HG02610 (cell line): ENCODE results near the gene KRTAP16-1.
"Not testable (repeated sequence)": the region's sequence is repeated elsewhere in the genome, so short reads cannot be mapped to it uniquely, and the experiment has no call there.

Experiments
- ATAC-seq: cut with Tn5 transposase; IDR thresholded peaks from one replicate; pipeline ENCODE4 v1.9.1; 2021; ENCODE audit warnings: mild to moderate bottlenecking, moderate library complexity; ENCODE audit not compliant: unreplicated experiment

The KRTAP16-1 gene

DNA sequence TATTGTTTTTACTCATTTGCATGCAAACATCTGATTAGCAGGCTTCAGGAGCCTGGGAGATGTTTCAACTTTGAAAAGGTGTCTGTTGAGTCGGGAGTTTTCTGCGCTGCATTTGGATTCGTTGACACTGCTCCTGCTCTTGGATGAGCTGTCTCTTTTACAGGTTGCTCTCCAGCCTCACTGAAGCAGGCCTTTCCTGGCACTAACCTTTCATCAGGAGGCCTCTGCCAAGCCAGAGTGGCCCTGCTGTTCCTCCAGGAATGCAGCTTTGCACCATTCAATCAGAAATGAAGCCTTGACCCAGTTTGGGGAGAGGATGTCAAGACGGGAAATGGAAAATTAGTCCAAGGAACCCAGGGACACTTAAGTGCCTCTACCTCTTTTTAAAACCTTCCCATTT lies 6.1 kb downstream of the KRTAP16-1 start:
- ATAC-seq: no peak

- no peak for ATAC-seq
Observed at GRCh38 chr17:41301916-41302901, 6.9 kb downstream of the KRTAP16-1 start, which contains the start of gene KRTAP29-1. Gene KRTAP29-1, minus strand, starts transcription at chr17:41302851. Its CDS starts 0 bp downstream, at chr17:41302851.

DNA sequence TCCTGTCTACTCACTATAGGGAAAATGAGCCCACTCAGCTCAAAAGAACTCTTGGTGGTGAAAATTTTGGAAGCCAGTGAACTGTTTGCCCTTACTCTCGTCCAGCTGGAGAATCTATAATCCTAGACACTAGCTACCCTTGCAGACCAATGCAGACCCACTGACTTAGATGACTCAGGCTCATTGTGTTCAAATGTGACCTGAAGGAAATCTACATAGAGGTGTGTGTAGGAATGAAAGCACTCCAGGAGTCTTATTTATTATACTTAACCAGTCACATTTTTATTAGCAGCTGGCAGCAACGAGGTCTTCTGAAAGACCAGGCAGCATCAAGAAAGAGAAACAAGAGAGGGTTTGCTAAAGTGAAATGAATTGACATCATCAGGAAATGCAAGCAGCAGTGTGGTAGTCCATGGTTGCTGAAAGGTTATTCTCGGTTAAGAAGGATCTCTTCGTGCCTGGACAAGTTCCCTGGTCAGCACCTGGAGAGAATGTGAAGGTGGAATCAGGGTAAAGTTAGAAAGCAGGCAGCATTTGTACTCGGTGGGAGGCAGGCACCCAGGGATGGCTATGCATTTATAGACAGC lies 7.8 kb downstream of the KRTAP16-1 start:
- ATAC-seq: no peak

DNA sequence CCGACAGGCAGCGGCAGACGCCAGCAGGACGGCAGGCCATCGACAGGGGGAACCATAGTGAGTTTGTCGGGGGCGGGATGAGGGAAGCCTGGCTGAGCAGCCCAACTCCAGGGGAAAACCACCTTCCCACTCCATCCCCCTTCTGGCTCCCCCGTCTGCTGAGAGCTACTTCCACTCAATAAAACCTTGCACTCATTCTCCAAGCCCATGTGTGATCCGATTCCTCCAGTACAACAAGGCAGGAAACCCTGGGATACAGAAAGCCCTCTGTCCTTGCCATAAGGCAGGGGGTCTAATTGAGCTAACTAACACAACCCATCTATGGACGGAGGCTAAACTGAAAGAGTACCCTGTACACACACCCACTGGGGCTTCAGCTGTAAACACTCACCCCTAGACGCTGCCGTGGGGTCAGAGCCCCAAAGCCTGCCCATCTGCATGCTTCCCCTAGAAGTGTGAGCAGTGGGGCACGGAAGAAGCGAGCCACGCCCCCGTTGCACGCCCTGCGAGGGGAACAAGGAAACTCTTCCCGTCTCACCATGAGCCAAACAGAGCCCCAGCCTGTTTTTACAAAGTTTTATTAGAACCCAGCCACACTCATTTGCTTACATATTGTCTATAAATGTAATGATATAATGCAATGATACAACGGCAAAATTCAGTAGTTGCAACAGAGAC lies 10.5 kb downstream of the KRTAP16-1 start:
- no peak for ATAC-seq

- ATAC-seq: no peak
Observed at GRCh38 chr17:41296846-41297245, 12.3 kb downstream of the KRTAP16-1 start.

DNA sequence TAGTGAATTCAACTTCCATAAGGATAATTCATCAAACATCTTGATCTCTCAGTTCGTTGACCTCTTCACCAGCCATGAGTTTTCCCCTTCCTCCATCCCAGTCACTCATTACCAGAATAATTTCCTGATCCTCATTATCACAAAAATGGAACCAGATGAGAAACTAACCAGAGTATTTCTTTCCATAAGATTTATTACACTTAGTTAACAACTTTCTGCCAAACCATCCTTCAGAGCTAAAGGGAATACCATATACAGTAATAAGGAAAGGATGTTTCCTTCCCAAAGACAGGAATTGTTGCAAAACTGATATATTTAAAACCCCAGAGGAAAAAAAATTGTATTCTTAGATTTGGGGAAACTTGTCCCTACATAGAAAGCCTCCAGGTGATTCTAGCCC lies 15.1 kb downstream of the KRTAP16-1 start:
- no peak for ATAC-seq

DNA sequence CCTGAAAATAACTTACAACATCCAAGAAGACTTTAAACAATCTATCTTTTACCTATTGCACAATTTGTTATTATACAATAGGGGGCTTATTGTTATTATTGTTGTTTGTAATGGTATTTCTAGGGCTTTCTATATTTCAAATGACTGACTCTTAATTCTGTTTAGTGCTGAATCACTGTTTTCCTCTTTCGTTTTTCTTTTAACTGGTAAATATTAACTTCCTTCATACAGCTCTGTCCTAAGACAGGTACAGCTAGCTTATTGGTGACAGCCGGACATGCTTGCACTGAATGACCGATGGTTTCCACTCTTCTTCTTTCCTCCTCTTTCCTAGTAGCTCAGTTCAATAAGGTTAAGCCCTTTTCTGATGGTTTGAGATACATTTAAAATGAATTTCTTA lies 22.1 kb downstream of the KRTAP16-1 start:
- ATAC-seq: no peak

GRCh38 chr17:41284546-41284945 lies 24.6 kb downstream of the KRTAP16-1 start:
- no peak for ATAC-seq

DNA sequence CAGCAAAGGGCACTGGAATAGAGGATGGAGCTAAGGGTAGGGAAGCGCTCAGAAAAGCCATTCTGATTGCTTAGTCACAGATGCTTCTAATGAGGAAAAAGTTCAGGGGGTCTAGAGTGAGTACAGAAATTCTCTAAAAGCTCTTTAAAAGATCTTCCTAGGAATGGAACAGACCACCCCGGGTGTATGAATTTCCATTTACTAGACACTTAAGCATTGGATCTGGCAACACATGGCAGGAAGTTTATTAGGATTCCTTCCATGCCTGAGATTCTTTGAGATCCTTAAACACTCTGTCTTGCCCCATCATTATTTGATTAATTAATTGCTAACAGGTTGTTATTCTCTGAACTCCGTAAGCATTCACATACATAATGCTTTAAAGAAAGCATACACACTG lies 25.1 kb downstream of the KRTAP16-1 start:
- no peak for ATAC-seq

DNA sequence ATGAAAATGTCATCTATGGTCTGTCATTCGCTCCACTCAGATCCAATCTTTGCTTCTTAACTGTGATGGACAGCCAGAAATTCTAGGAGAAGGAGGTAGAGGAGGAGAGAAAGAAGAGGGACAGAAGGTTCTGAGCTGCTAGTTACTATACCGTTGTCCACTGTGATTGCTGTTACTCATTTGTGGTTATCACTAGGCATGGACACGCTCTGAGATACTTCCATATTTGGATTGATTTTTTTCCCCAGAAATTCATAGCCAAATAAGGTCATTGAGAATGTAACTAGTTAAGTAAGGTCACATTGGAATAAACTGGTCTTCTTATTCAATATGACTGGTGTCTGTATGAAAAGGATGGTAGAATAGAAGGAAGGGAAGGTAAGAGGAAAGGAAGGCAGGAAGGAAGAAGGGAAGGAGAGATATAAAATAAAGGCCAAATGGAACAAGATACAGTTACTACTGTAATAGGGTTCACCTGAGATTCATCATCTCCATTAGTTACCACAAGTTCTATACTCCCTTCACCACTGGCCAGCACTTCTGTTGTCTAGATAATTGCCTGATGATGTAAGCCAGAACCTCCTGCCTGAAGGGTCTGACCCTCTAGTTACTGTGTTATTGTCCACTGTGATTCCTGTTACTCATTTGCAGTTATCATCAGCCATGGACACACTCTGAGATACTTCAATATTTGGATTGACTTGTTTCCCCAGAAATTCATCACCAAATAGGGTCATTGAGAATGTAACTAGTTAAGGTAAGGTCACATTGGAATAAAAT lies 30.7 kb downstream of the KRTAP16-1 start:
- ATAC-seq: no peak

DNA sequence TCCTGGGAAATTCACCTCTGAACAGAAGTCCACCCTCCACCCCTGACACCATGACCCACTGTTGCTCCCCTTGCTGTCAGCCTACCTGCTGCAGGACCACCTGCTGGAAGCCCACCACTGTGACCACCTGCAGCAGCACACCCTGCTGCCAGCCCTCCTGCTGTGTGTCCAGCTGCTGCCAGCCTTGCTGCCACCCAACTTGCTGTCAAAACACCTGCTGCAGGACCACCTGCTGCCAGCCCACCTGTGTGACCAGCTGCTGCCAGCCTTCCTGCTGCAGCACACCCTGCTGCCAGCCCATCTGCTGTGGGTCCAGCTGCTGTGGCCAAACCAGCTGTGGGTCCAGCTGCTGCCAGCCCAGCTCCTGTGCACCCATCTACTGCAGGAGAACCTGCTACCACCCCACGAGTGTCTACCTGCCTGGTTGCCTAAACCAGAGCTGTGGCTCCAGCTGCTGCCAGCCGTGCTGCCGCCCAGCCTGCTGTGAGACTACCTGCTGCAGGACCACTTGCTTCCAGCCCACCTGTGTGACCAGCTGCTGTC lies 33.4 kb downstream of the KRTAP16-1 start, which contains the start of gene KRTAP9-7:
KRTAP9-7 (plus strand) TSS at position 51 of the 543 bp plus-strand sequence; CDS start at position 51, 0 bp downstream.
- ATAC-seq: not testable (repeated sequence)

DNA sequence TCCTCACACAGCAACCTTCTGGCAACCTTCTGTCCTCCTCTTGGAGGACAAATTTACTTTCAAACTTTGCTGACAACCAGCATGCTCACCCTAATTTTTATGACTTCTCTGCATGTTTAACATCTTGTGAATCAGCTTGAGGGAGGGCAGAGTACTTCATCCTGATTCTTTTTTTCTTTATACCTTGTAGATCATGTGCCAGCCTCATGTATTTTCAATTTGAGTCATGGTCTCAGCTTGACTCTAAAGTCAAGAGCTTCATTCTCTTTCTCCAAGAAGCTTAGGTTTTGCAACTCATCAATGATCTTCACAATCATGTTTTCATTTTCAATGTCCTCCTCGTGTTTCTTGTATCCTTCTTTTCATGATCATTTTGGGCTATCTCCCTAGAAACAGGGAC lies 37.3 kb downstream of the KRTAP16-1 start:
- no peak for ATAC-seq

GRCh38 chr17:41271323-41271722 lies 37.8 kb downstream of the KRTAP16-1 start:
- not testable (repeated sequence) for ATAC-seq

- ATAC-seq: no peak
Observed at GRCh38 chr17:41267711-41268110, 41.4 kb downstream of the KRTAP16-1 start.

DNA sequence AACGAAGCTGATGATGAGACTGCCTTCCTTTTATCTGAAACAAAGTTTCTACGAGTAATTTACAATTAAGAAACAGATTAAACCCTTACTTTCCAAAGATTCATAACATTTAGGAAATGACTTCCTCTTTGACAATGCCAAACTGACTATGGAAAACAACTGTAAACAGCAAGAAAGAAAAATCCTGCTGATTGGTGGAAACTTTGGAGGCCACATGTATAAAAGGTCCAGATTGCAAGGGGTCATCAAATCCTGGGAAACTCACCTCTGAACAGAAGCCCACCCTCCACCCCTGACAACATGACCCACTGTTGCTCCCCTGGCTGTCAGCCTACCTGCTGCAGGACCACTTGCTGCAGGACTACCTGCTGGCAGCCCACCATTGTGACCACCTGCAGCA lies 44.0 kb downstream of the KRTAP16-1 start, which contains the start of gene KRTAP9-6:
KRTAP9-6 (plus strand) TSS at position 301 of the 400 bp plus-strand sequence; CDS start at position 301, 0 bp downstream.
- no peak for ATAC-seq

- no peak for ATAC-seq
Observed at GRCh38 chr17:41264599-41264998, 44.5 kb downstream of the KRTAP16-1 start.

- no peak for ATAC-seq
Observed at GRCh38 chr17:41263212-41263611, 45.9 kb downstream of the KRTAP16-1 start.

GRCh38 chr17:41258406-41258805 lies 50.7 kb downstream of the KRTAP16-1 start:
- ATAC-seq: no peak
